ENCODE results near the gene PDHX.

Gene PDHX

DNA sequence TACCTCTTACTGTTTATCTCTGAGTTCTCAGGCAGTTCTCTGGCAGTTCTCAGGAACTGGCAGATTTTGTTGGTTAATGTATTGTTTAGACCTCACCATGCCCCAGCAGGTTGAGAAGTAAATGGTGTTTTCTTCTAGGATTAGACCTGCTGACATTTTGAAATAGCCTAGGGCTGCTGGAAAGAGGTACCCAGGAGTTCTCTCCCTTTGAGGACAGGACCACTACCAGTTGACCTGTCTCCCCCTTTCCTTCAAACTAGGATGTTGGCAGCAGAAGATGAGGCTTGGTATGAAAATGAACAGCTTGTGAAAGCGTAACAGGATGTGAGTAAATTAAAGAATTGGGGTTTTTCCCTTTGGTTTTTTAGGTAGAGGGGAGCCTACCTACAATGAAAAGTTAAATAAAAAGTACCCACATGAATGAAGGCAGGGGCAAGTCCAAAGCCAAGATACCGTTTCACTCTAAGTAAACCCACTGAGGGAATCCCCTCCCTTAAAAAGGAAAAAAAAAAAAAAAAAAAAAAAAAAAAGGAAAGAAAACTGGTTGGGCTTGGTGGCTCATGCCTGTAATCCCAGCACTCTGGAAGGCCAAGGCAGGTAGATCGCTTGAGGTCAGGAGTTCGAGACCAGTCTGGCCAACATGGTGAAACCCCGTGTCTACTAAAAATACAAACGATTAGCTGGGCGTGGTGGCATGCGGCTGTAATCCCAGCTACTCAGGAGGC, 96.2 kb downstream of the PDHX start:
- no peaks in the 10 kb centered on the region for H3K4me1 ChIP-seq
- H3K36me3 ChIP-seq, result no peaks in the 10 kb centered on the region
- no peak overlapping the region for H3K4me3 ChIP-seq
- H3K27me3 ChIP-seq, result no peaks in the 10 kb centered on the region
- no peaks in the 10 kb centered on the region for H3K9me3 ChIP-seq
- TF ChIP-seq, protein P1, sequence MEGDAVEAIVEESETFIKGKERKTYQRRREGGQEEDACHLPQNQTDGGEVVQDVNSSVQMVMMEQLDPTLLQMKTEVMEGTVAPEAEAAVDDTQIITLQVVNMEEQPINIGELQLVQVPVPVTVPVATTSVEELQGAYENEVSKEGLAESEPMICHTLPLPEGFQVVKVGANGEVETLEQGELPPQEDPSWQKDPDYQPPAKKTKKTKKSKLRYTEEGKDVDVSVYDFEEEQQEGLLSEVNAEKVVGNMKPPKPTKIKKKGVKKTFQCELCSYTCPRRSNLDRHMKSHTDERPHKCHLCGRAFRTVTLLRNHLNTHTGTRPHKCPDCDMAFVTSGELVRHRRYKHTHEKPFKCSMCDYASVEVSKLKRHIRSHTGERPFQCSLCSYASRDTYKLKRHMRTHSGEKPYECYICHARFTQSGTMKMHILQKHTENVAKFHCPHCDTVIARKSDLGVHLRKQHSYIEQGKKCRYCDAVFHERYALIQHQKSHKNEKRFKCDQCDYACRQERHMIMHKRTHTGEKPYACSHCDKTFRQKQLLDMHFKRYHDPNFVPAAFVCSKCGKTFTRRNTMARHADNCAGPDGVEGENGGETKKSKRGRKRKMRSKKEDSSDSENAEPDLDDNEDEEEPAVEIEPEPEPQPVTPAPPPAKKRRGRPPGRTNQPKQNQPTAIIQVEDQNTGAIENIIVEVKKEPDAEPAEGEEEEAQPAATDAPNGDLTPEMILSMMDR (IDR thresholded peaks at IDR 0.05), result no peak
- H3K27ac ChIP-seq, result no peak overlapping the region
- intact Hi-C loops (cut with DNase I; ENCODE audit: low total_unique reads), result no loop called here
- DNase-seq, result no peak

DNA sequence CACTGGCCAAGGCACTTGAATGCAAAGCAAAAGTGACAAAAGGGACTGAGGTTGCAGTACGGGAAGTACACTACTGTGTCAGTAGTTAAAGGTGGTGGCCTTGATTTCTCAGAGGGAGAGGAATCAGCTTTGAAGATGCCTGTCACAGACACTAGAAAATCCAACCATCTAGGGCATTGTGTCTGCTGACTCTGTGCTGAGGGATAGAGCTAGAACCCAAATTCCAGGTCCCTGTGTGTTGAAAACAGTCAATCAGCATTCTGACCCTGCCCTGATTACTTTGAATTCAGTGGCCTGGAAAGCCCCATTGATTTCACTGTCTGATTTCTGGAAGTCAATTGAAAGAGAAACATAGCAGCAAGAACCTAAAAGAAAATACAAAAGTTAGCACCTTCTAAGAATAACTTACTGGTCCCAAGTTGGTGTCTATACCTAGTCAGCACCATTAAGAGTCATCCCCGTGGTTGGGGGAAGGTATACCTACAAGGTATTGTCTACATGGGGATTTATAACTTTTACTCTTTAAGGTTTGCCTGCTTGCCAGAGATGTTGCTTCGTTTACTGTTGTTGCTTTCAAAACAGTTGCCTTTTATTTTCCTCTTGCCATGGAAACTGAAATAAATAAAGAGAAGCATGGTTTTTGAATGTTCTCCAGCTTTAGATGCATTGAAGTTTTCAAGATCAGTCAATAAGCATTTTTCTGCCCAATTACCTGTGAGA, 97.3 kb downstream of the PDHX start:
- no peak for DNase-seq
- H3K27ac ChIP-seq, result no peak overlapping the region

DNA sequence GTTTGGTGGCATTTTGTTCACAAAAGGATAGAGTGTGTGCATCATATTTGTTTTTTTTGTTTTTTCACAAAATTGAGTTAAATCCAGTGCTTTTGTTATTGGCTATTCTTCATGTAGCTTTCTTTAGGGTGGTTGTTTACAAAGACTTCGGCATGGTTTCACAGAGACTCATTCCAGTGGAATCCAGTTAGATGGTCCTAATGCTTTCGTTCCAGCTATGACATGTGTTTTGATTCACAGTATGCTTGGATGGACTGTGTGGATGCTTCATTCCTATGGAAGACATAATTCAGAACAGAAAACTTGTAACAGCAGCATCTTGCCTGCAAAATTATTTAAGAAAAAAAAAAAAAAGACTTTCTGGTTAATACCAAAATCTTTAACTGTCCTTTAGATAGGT, 97.9 kb downstream of the PDHX start:
- Histone ChIP-seq H3K4me1 (no peaks in the 10 kb centered on the region), H3K9me3 (no peaks in the 10 kb centered on the region), H3K27ac (no peak overlapping the region), H3K27me3 (no peaks in the 10 kb centered on the region), H3K36me3 (no peaks in the 10 kb centered on the region), H3K4me3 (no peak overlapping the region)
- intact Hi-C loops (cut with DNase I; ENCODE audit: low total_unique reads), result no loop called here
- TF ChIP-seq, protein P1 (IDR thresholded peaks at IDR 0.05), result no peak
- DNase-seq, result no peak

More for the DNA sequence above, 97.3 kb downstream of the PDHX start:
- intact Hi-C loops (cut with DNase I; ENCODE audit: low total_unique reads), result no loop called here
- Histone ChIP-seq H3K4me3 (no peak overlapping the region), H3K27me3 (no peaks in the 10 kb centered on the region), H3K4me1 (no peaks in the 10 kb centered on the region), H3K36me3 (no peaks in the 10 kb centered on the region), H3K9me3 (no peaks in the 10 kb centered on the region)
- TF ChIP-seq, protein P1 (IDR thresholded peaks at IDR 0.05), result no peak

DNA sequence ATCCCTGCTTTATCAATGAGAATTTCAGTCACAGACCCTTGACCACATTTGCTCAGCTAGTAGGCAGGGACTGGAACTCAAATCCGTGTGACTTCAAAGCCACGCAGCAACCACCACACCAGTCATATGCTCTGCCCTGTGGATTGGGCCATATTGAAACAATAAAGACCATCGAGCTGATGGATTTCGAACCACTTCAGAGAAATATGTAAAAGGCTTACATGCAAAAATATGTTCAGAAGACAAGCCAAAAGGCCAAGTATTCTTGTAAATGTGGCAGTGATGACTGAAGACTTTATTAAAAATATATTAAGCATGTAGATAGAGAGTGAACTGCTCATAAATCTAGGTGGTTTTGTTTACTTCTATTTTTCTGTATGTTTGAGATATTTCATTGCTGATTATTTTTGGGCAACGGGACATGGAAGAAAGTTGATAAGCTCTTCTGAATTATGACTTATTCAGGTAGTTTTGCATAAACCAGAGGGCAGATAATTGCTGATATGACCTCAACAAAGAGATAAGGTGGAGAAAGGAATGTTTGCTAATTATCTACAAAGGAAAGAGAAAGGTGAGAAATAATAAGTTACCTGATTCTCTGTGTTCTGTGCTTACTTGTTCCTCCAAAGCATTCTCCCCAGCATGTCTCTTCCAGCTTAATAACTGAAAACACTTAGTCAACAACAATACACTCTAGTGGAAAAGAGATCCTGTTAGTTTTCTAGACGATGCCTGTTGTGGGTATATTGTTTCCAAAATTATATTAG, 99.4 kb downstream of the PDHX start:
- intact Hi-C loops (cut with DNase I; ENCODE audit: low total_unique reads), result no loop called here
- Histone ChIP-seq H3K4me3 (no peak overlapping the region), H3K27me3 (no peaks in the 10 kb centered on the region), H3K9me3 (no peaks in the 10 kb centered on the region), H3K27ac (no peak overlapping the region), H3K4me1 (no peaks in the 10 kb centered on the region), H3K36me3 (no peaks in the 10 kb centered on the region)
- TF ChIP-seq, protein P1 (IDR thresholded peaks at IDR 0.05), result no peak
- DNase-seq, result no peak

DNA sequence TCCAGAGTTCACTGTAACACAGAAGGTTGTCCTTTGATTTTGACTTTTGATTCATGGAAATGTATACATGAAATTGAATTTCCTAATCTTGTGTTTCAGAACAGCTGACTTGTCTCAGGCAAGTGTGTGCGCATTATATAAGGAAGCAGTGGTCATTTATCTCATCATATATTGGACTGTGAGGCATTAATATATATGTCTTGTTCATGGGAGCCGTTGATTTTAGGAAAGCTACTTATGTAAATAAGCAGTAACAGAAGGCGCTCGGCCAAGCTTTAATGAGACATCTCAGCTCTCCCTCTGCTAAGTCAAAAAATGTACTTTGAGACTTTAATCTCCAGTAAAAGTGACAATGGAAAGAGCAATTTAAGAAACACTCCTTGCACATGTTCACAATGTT, 100.5 kb downstream of the PDHX start:
- intact Hi-C loops (cut with DNase I; ENCODE audit: low total_unique reads), result no loop called here
- H3K4me3 ChIP-seq, result no peak overlapping the region
- H3K4me1 ChIP-seq, result no peaks in the 10 kb centered on the region
- H3K9me3 ChIP-seq, result no peaks in the 10 kb centered on the region
- H3K27me3 ChIP-seq, result no peaks in the 10 kb centered on the region
- no peak for DNase-seq
- H3K27ac ChIP-seq, result no peak overlapping the region
- TF ChIP-seq, protein P1 (IDR thresholded peaks at IDR 0.05), result no peak
- no peaks in the 10 kb centered on the region for H3K36me3 ChIP-seq
